Fibroblast of lung (primary cell): ENCODE measurements around the gene MEDAG. TPM values are rescaled to one million over a fixed set of nuclear protein-coding genes. Genes with fewer than 3 reads are reported as not detected.

Experiments
- DNase-seq, 2 donors: peaks; one replicate each; pipeline versions ENCODE4 v3.0.0 to v3.0.0-alpha.2; 2010; ENCODE audit warnings: low read depth in 2 of 2
- H2AFZ ChIP-seq: 2 replicates; pipeline ENCODE4 v1.5.1; 2012; ENCODE audit warnings: low read length, control low read depth, inconsistent platforms
- H3K27ac ChIP-seq: 2 replicates; pipeline ENCODE4 v1.5.1; 2011; ENCODE audit warnings: low read length, control low read depth; ENCODE audit not compliant: insufficient read depth
- H3K27me3 ChIP-seq: 2 replicates; pipeline ENCODE4 v1.5.1; 2011; ENCODE audit warnings: mild to moderate bottlenecking, low read length; ENCODE audit not compliant: control insufficient read depth, insufficient read depth
- H3K36me3 ChIP-seq: 2 replicates; pipeline ENCODE4 v1.5.1; 2011; ENCODE audit warnings: low read length; ENCODE audit not compliant: control insufficient read depth, insufficient read depth
- H3K4me1 ChIP-seq: 2 replicates; pipeline ENCODE4 v1.5.1; 2011; ENCODE audit warnings: low read length; ENCODE audit not compliant: control insufficient read depth, insufficient read depth; ENCODE audit errors: extremely low read depth
- H3K4me2 ChIP-seq: 2 replicates; pipeline ENCODE4 v1.5.1; 2011; ENCODE audit warnings: low read length, control low read depth; ENCODE audit not compliant: insufficient read depth; ENCODE audit errors: extremely low read depth
- H3K4me3 ChIP-seq, 4 experiments: fragments of 200-600 bp in 1 of 4; sonication (generic) in 1 of 4; replicated peaks in 1 of 4; 2 replicates each; pipeline ENCODE4 v1.5.1; 2011 to 2016; ENCODE audit warnings: low read length in 4 of 4, low read depth in 3 of 4, mild to moderate bottlenecking in 3 of 4, control low read depth in 2 of 4, inconsistent platforms in 1 of 4, mixed read lengths in 1 of 4; ENCODE audit not compliant: insufficient read depth in 1 of 4; ENCODE audit errors: control extremely low read depth in 1 of 4
- H3K79me2 ChIP-seq: 2 replicates; pipeline ENCODE4 v1.5.1; 2012; ENCODE audit warnings: mild to moderate bottlenecking, low read length, inconsistent platforms; ENCODE audit not compliant: control insufficient read depth, insufficient read depth
- H3K9ac ChIP-seq: 2 replicates; pipeline ENCODE4 v1.5.1; 2011; ENCODE audit warnings: mild to moderate bottlenecking, low read length, control low read depth; ENCODE audit not compliant: insufficient read depth
- H3K9me3 ChIP-seq: 2 replicates; pipeline ENCODE4 v1.5.1; 2012; ENCODE audit warnings: low read depth, low read length; ENCODE audit not compliant: control insufficient read depth, insufficient read depth
- H4K20me1 ChIP-seq: 2 replicates; pipeline ENCODE4 v1.5.1; 2011; ENCODE audit warnings: low read length; ENCODE audit not compliant: control insufficient read depth, insufficient read depth; ENCODE audit errors: extremely low read depth
- EZH2 ChIP-seq: IDR thresholded peaks from 2 replicates; pipeline ENCODE4 v1.5.1; 2012; ENCODE audit warnings: low read length, control low read depth, mild to moderate bottlenecking; ENCODE audit errors: missing control alignments
- polyA plus RNA-seq, 2 donors: library from polyadenylated mRNA; depleted of rRNA in 1 of 2; stranded (reverse) in 1 of 2; unstranded in 1 of 2; fragments of >200 nt; gene quantifications; 2 replicates each; pipeline ENCODE4 v1.2.1, GENCODE V29; 2011 to 2012; ENCODE audit warnings: missing spikeins in 1 of 2
- total RNA-seq: library from RNA; depleted of rRNA; stranded (reverse); fragments of >200 nt; gene quantifications from 2 replicates; pipeline ENCODE4 v1.2.1, GENCODE V29; 2014
- TF ChIP-seq, protein P1 (sequence below), 2 donors: IDR thresholded peaks in 1 of 2; conservative IDR thresholded peaks in 1 of 2; 1 replicate in 1 of 2; 2 replicates in 1 of 2; pipeline ENCODE4 v1.5.1; 2011 to 2012; ENCODE audit warnings: low read length in 2 of 2, control low read depth in 1 of 2, inconsistent platforms in 1 of 2, low read depth in 1 of 2, mild to moderate bottlenecking in 1 of 2

MEDAG gene
- total and polyA plus RNA-seq, 2 donors (not counting 1 experiment from before 2014, with no cell fraction given), result 11.2 to 99.8 TPM

DNA sequence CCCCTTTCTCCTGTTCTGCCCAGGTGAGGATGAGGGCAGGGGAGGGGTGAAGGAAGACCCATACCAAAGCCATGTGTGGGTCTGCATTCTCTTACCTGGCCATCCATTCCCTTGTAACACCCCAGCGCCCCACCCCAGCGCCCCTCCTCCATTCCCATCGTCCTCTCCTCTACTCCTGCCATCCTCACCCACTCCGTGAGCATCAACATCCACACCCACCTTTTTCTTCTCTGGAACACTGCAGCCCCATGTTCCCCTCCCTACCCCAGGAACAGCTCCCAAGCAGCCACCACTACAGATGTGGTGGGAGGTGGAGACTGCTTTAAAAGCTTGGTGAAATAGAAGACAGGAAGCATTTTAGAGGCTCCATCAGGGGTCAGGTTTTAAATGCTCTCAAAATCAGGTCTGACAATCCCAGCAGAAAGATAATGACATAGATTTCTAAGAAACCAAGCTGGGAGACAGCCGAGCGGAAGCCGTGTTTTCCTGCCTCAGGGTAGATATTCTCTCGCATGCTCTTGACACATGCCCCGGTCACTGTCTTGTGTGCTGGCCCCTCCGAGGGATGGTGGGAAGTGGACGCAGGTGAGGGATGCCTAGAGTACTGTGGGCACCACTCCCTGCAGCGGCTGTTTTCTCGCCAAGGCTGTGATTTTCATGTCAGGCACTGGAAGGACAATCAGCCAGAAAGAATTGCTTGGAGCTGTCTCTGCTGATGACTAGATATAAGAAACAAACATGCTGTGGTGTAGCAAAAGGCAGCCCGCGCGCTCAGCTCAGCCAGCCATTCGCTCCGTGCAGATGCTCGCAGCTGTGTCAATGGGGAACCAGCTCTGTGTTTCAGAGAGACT, 9.8 kb downstream of the MEDAG start:
- Histone ChIP-seq H2AFZ (no peak overlapping the region), H4K20me1 (no peaks in the 10 kb centered on the region), H3K27me3 (no peaks in the 10 kb centered on the region), H3K4me3 (no peak overlapping the region), H3K27ac (no peak overlapping the region), H3K79me2 (no peaks in the 10 kb centered on the region), H3K36me3 (no peaks in the 10 kb centered on the region), H3K9me3 (no peaks in the 10 kb centered on the region), H3K4me1 (no peaks in the 10 kb centered on the region), H3K9ac (no peak overlapping the region), H3K4me2 (no peak overlapping the region)
- DNase-seq, result no peak
- TF ChIP-seq, protein P1, sequence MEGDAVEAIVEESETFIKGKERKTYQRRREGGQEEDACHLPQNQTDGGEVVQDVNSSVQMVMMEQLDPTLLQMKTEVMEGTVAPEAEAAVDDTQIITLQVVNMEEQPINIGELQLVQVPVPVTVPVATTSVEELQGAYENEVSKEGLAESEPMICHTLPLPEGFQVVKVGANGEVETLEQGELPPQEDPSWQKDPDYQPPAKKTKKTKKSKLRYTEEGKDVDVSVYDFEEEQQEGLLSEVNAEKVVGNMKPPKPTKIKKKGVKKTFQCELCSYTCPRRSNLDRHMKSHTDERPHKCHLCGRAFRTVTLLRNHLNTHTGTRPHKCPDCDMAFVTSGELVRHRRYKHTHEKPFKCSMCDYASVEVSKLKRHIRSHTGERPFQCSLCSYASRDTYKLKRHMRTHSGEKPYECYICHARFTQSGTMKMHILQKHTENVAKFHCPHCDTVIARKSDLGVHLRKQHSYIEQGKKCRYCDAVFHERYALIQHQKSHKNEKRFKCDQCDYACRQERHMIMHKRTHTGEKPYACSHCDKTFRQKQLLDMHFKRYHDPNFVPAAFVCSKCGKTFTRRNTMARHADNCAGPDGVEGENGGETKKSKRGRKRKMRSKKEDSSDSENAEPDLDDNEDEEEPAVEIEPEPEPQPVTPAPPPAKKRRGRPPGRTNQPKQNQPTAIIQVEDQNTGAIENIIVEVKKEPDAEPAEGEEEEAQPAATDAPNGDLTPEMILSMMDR (conservative IDR thresholded peaks at IDR 0.05 in 1 of 2, IDR thresholded peaks at IDR 0.05 in 1 of 2; ENCODE audit: low read depth in 1 of 2, low read length in 2 of 2), result no peak
- TF ChIP-seq EZH2, result no peak

- H3K36me3 ChIP-seq, result no peaks in the 10 kb centered on the region
- H3K79me2 ChIP-seq, result no peaks in the 10 kb centered on the region
These were observed 10.9 kb downstream of the MEDAG start for GRCh38 chr13:30916991-30917390.

GRCh38 chr13:30918662-30919405, 12.8 kb downstream of the MEDAG start:
- Histone ChIP-seq H3K27me3 (no peaks in the 10 kb centered on the region), H3K79me2 (no peaks in the 10 kb centered on the region)

More at GRCh38 chr13:30916991-30917390, 10.9 kb downstream of the MEDAG start:
- H3K4me2 ChIP-seq, result no peak overlapping the region
- no peak for TF ChIP-seq EZH2
- TF ChIP-seq, protein P1 (conservative IDR thresholded peaks at IDR 0.05 in 1 of 2, IDR thresholded peaks at IDR 0.05 in 1 of 2; ENCODE audit: low read depth in 1 of 2, low read length in 2 of 2), result no peak
- no peak overlapping the region for H3K9ac ChIP-seq
- H3K9me3 ChIP-seq, result no peaks in the 10 kb centered on the region
- H3K27ac ChIP-seq, result no peak overlapping the region
- DNase-seq, result no peak
- no peaks in the 10 kb centered on the region for H4K20me1 ChIP-seq
- no peaks in the 10 kb centered on the region for H3K27me3 ChIP-seq
- H2AFZ ChIP-seq, result no peak overlapping the region
- H3K4me3 ChIP-seq, result no peak overlapping the region
- H3K4me1 ChIP-seq, result no peaks in the 10 kb centered on the region

More at GRCh38 chr13:30918662-30919405, 12.8 kb downstream of the MEDAG start:
- Histone ChIP-seq H3K27ac (no peak overlapping the region), H2AFZ (no peak overlapping the region), H3K4me3 (no peak overlapping the region), H3K4me1 (no peaks in the 10 kb centered on the region), H3K36me3 (no peaks in the 10 kb centered on the region), H3K4me2 (no peak overlapping the region), H4K20me1 (no peaks in the 10 kb centered on the region), H3K9ac (no peak overlapping the region), H3K9me3 (no peaks in the 10 kb centered on the region)
- TF ChIP-seq EZH2, result no peak
- TF ChIP-seq, protein P1 (conservative IDR thresholded peaks at IDR 0.05 in 1 of 2, IDR thresholded peaks at IDR 0.05 in 1 of 2; ENCODE audit: low read depth in 1 of 2, low read length in 2 of 2), result no peak
- DNase-seq, result peak in 1 of 2 donors; percentile 40
